ENCODE results near the gene CNTNAP2.

DNA sequence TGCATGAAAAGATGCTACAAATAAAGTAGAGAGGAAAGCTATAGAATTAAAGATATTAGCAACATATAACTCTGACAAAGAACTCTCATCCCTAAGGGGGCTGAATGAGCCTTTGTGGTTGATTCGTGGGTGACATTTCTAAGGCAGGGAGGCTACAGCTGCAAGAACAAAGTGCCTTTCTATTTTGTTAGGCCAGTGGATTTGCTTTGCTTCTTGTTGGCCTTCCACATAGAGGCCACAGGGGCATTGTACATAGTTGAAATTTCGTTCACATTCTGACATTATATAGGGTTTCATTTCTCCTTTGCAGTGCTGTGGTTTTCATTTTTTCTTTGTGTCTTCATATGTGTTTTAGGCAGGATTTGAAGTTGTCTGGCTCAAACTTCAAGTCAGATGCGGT, 1654.7 kb downstream of the CNTNAP2 start:
- TF ChIP-seq POLR2AphosphoS5 (IDR thresholded peaks at IDR 0.05; ENCODE audit: low read depth, low read length) (no peak), POLR2A (IDR thresholded peaks at IDR 0.05; ENCODE audit: low read depth, low read length) (no peak), SPI1 (IDR thresholded peaks at IDR 0.05; ENCODE audit: low read depth, low read length) (no peak), TAF1 (IDR thresholded peaks at IDR 0.05; ENCODE audit: low read depth, low read length) (no peak), PAX5 (IDR thresholded peaks at IDR 0.05; ENCODE audit: insufficient read depth, low read length, severe bottlenecking) (no peak)
